Thyroid gland (tissue), 4 donors: ENCODE results near the gene RNF141. TPM values are rescaled to one million over a fixed set of nuclear protein-coding genes. Genes with fewer than 3 reads are reported as not detected.

Source experiments
- DNase-seq, 2 donors: peaks; one replicate each; pipeline ENCODE4 v3.0.0-alpha.2; 2019
- H3K27ac ChIP-seq, 3 donors: fragments of 200-600 bp; sonication (generic); 1 replicate in 2 of 3; 2 replicates in 1 of 3; pipeline ENCODE4 v1.5.1; 2016 to 2019; ENCODE audit warnings: mild to moderate bottlenecking in 1 of 3, moderate library complexity in 1 of 3
- H3K27me3 ChIP-seq: fragments of 200-600 bp; sonication (generic); one replicate; pipeline ENCODE4 v1.5.1; 2019
- H3K36me3 ChIP-seq, 2 donors: fragments of 200-600 bp; sonication (generic); one replicate each; pipeline ENCODE4 v1.5.1; 2016 to 2019
- H3K4me1 ChIP-seq, 2 donors: fragments of 200-600 bp; sonication (generic); one replicate each; pipeline ENCODE4 v1.5.1; 2017 to 2019
- H3K4me3 ChIP-seq, 3 donors: fragments of 200-600 bp; sonication (generic); replicated peaks in 1 of 3; 1 replicate in 2 of 3; 2 replicates in 1 of 3; pipeline ENCODE4 v1.5.1; 2016; ENCODE audit warnings: mild to moderate bottlenecking in 1 of 3
- H3K9me3 ChIP-seq: fragments of 200-600 bp; sonication (generic); one replicate; pipeline ENCODE4 v1.5.1; 2017
- POLR2A ChIP-seq, 2 donors: fragments of 450-650 bp; IDR thresholded peaks; one replicate each; pipeline ENCODE4 v1.6.1; 2017; ENCODE audit warnings: antibody characterized with exemption in 2 of 2, mild to moderate bottlenecking in 2 of 2, moderate library complexity in 1 of 2
- WGBS, 2 donors: methylation state at CpG; one replicate each; pipeline ENCODE4 v1.1.5; 2017; 5-methylcytosine and 5-hydroxymethylcytosine counted together
- intact Hi-C: fragments of 100-400 bp; cut with DNase I; formaldehyde crosslinking; loops from one replicate; pipeline ENCODE4 v1.15.1; 2023
- total RNA-seq, 4 donors: library from RNA; depleted of rRNA; stranded (reverse); fragments of >200 nt; gene quantifications; one replicate each; pipeline ENCODE4 v1.2.3, GENCODE V29; 2016
- TF ChIP-seq, protein P1 (sequence below), 6 experiments: fragments of 200-600 bp in 3 of 6; fragments of 450-650 bp in 3 of 6; sonication (generic) in 3 of 6; IDR thresholded peaks; one replicate each; pipeline ENCODE4 v1.5.1; 2016 to 2019; ENCODE audit warnings: antibody characterized with exemption in 6 of 6, mild to moderate bottlenecking in 2 of 6, inconsistent platforms in 1 of 6, moderate library complexity in 1 of 6

Gene RNF141
- total RNA-seq, 4 donors from 2014 or later: 32.4 to 45.3 (median 40.7) TPM

DNA sequence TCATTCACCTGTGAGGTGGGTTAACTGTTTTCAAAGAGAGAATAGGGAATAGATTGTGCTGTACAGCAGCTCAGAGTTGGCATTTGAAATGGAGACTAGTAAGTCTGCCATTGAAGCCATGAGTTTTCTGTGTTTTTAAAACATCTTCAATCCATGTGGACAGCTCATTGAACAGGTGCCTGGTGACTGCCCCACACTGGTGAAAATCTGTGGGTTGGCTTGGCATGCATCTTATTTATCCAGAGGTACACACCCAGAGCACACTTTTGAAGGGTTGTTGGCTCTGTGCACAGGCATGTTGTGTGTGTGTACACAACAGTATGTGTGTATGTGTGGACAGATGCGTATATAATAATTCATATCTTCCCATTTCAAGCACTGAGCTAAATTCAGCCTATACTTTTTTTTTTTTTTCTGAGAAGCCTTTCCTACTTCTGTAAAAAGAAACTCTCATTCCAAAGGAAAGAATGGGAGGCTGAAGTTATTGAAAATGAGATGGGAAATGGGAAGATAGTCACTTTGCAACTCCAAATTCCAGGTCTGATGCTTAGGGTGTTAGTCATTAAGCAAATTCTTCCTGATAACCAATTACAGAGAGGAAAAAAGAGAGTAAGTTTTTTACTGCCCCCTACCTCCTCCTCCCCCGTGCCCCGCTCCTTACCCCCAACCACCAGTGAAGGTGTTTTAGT lies 34.5 kb upstream of the RNF141 start:
- Histone ChIP-seq H3K27ac (no peak overlapping the region), H3K4me1 (peaks cover 0 to under 1% of the 10 kb centered on the region in 2 donors)
- WGBS, 2 donors: 89 to 96% methylated on average over 3 of the region's 3 CpGs

DNA sequence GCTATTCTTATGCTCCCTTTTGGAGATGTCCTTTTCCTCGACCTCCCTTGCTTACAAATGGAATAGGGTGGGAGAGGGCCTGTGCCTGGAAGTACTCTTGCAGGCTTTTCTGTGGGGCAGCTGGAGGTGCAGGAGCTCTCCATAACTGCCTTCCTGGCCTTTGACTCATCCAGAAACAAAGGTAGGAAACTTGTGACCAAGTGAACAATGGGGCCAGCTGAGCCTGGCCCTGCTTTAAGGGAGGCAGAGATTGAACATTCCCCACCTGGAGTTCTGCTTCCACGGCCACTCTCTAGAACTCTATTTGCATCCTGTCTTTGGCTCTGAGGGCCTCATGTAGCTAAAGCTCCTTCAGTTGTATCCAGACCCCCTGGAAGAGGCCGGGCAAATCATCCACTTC lies 32.6 kb upstream of the RNF141 start:
- Histone ChIP-seq H3K27me3 (no peaks in the 10 kb centered on the region), H3K4me3 (no peak overlapping the region), H3K4me1 (no peaks in the 10 kb centered on the region), H3K27ac (no peak overlapping the region), H3K9me3 (no peaks in the 10 kb centered on the region), H3K36me3 (no peaks in the 10 kb centered on the region)
- no peak for TF ChIP-seq POLR2A (IDR thresholded peaks at IDR 0.05)
- TF ChIP-seq, protein P1, sequence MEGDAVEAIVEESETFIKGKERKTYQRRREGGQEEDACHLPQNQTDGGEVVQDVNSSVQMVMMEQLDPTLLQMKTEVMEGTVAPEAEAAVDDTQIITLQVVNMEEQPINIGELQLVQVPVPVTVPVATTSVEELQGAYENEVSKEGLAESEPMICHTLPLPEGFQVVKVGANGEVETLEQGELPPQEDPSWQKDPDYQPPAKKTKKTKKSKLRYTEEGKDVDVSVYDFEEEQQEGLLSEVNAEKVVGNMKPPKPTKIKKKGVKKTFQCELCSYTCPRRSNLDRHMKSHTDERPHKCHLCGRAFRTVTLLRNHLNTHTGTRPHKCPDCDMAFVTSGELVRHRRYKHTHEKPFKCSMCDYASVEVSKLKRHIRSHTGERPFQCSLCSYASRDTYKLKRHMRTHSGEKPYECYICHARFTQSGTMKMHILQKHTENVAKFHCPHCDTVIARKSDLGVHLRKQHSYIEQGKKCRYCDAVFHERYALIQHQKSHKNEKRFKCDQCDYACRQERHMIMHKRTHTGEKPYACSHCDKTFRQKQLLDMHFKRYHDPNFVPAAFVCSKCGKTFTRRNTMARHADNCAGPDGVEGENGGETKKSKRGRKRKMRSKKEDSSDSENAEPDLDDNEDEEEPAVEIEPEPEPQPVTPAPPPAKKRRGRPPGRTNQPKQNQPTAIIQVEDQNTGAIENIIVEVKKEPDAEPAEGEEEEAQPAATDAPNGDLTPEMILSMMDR (IDR thresholded peaks at IDR 0.05): no peak
- no peak for DNase-seq
- intact Hi-C loops: no loop called here
- 77 to 81% methylated on average over 3 of the region's 3 CpGs for WGBS, 2 donors

More for the DNA sequence above, 34.5 kb upstream of the RNF141 start:
- intact Hi-C loops: no loop called here
- no peak for TF ChIP-seq POLR2A (IDR thresholded peaks at IDR 0.05)
- TF ChIP-seq, protein P1 (IDR thresholded peaks at IDR 0.05): no peak
- Histone ChIP-seq H3K4me3 (no peak overlapping the region), H3K9me3 (no peaks in the 10 kb centered on the region), H3K36me3 (no peaks in the 10 kb centered on the region), H3K27me3 (no peaks in the 10 kb centered on the region)
- DNase-seq: no peak

DNA sequence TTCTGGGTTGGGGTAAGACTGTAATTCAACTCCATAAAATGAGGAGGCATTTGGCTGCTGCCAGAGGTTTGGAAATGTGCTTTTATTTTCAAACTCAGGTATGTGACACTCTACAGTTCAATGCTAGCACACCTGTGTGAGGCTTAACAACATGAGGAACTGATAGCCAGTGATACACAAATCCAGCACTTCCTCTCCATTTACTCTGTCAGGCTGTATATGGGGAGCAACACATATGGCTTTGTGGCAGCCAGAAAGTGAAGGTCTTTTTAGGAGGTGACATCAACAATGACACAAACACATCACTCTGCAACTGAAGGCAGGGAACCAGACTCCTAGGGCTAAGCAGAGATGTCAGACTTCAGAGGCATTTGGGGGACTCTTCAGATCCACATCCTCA lies 32.0 kb upstream of the RNF141 start:
- H3K36me3 ChIP-seq: no peaks in the 10 kb centered on the region
- no peaks in the 10 kb centered on the region for H3K9me3 ChIP-seq
- H3K4me1 ChIP-seq: no peaks in the 10 kb centered on the region
- no peaks in the 10 kb centered on the region for H3K27me3 ChIP-seq
- no peak overlapping the region for H3K27ac ChIP-seq
- DNase-seq: no peak
- TF ChIP-seq, protein P1 (IDR thresholded peaks at IDR 0.05): no peak
- TF ChIP-seq POLR2A (IDR thresholded peaks at IDR 0.05): no peak
- H3K4me3 ChIP-seq: no peak overlapping the region
- intact Hi-C loops: no loop called here

DNA sequence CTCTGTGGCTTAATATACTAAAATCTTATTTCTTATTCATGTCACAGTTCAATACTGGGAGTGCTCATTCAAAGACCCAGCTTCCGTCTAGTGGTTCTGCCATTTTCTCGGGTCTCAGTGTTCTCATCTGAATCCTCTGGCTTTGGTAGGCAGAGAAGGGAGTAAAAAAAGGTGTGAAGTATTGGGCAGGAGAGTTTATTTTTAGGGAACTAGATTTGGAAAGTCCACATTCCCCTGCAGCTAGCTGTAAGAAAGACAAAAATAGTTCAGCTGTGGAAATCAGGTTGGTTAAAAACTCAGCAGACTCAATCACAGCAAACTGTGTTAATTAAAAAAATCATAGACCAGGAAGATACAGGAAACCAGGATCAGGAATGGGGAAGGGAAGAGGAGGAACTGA lies 31.5 kb upstream of the RNF141 start:
- Histone ChIP-seq H3K9me3 (no peaks in the 10 kb centered on the region), H3K36me3 (no peaks in the 10 kb centered on the region), H3K27ac (no peak overlapping the region), H3K4me3 (no peak overlapping the region), H3K27me3 (no peaks in the 10 kb centered on the region), H3K4me1 (no peaks in the 10 kb centered on the region)
- DNase-seq: no peak
- intact Hi-C loops: no loop called here
- TF ChIP-seq POLR2A (IDR thresholded peaks at IDR 0.05): no peak
- TF ChIP-seq, protein P1 (IDR thresholded peaks at IDR 0.05): no peak
- WGBS, 2 donors: 90 to 93% methylated on average over 2 of the region's 2 CpGs

GRCh38 chr11:10568486-10568941 lies 27.5 kb upstream of the RNF141 start, which contains the start of gene LYVE1:
Gene LYVE1 (minus strand): TSS chr11:10568665. CDS start chr11:10568532, 133 bp downstream.
- Histone ChIP-seq H3K4me3 (no peak within 1 kb of the TSS), H3K27ac (peak within 1 kb of the TSS in 2 of 3 donors; percentile 15 to 48), H3K27me3 (no peaks in the 10 kb centered on the region), H3K36me3 (no peaks in the 10 kb centered on the region), H3K9me3 (no peaks in the 10 kb centered on the region), H3K4me1 (no peaks in the 10 kb centered on the region)
- intact Hi-C loops: no loop called here
- peak in 1 of 2 donors; percentile 8 for DNase-seq
- 65 to 79% methylated on average over 7 of the region's 7 CpGs for WGBS, 2 donors
- peak in 1 of 2 donors; percentile 34 for TF ChIP-seq POLR2A (IDR thresholded peaks at IDR 0.05)
- TF ChIP-seq, protein P1 (IDR thresholded peaks at IDR 0.05): no peak
